PC-9 (cell line): Measurements from ENCODE around the gene ACACB.

Experiments used
- CTCF ChIP-seq: fragments of 200-600 bp; sonication (generic); conservative IDR thresholded peaks from 2 replicates; pipeline ENCODE4 v1.6.1; 2017; ENCODE audit warnings: mixed run types, antibody characterized with exemption, mild to moderate bottlenecking, moderate library complexity
- EZH2 ChIP-seq: fragments of 200-600 bp; sonication (generic); IDR thresholded peaks from 2 replicates; pipeline ENCODE4 v1.8.0; 2017; ENCODE audit warnings: antibody characterized with exemption, low read depth

GRCh38 chr12:109167781-109168180 is 51.4 kb downstream of the ACACB start:
- TF ChIP-seq CTCF (no peak), EZH2 (no peak)
